K562 (cell line): ENCODE measurements around the gene SHE. TPM values are rescaled to one million over a fixed set of nuclear protein-coding genes. Genes with fewer than 3 reads are reported as not detected.
A peak's percentile ranks its signal among the peaks of the same experiment; 100 is the strongest.

Source experiments
- ATAC-seq: fragments of 200-7000 bp; cut with Tn5 transposase; 3 replicates; pipeline ENCODE4 v1.9.1; 2020; ENCODE audit warnings: moderate library complexity
- BruUV-seq: library from RNA; stranded (reverse); fragments of 400-500 nt; replicated peaks from 2 replicates; lab custom pipeline; 2021; lab: Mats Ljungman, UMichigan
- CTCF ChIA-PET: fragments of 300-600 bp; formaldehyde crosslinking; extraction: SDS; loops from one replicate; lab custom pipeline; 2021; ENCODE audit warnings: low intra/inter-chr PET ratio; lab: Yijun Ruan, JAX
- POLR2A ChIA-PET: fragments of 300-600, 350-650 bp; sonication (Branson Sonifier 250); formaldehyde crosslinking; extraction: SDS; loops from one replicate; lab custom pipeline; 2021; ENCODE audit warnings: antibody characterized with exemption, inconsistent platforms; lab: Yijun Ruan, JAX
- DNase-seq, 4 experiments: peaks; one replicate each; pipeline versions ENCODE4 v3.0.0 to v3.0.0-alpha.2; 2011 to 2018; ENCODE audit warnings: low spot score in 3 of 4, mixed read lengths in 3 of 4; ENCODE audit errors: extremely low read depth in 1 of 4
- FAIRE-seq: peaks from 2 replicates; lab custom pipeline; 2011; peaks lifted over from hg19 to GRCh38; lab: Jason Lieb, UNC
- H2AFZ ChIP-seq: 2 replicates; pipeline ENCODE4 v1.6.0; 2011; ENCODE audit warnings: low read depth, low read length, control low read depth, inconsistent platforms
- H3K27ac ChIP-seq: fragments of 200-600 bp; 3 replicates; pipeline ENCODE4 v1.8.0; 2011; ENCODE audit warnings: low read depth, mild to moderate bottlenecking, control low read depth, inconsistent platforms, low read length, moderate library complexity, mixed read lengths; ENCODE audit errors: extremely low read depth
- H3K27me3 ChIP-seq, 2 experiments: fragments of 300-600 bp in 1 of 2; 2 replicates in 1 of 2; 3 replicates in 1 of 2; pipeline versions ENCODE4 v1.6.0 to v1.8.0; 2011; ENCODE audit warnings: inconsistent platforms in 2 of 2, low read length in 2 of 2, mild to moderate bottlenecking in 1 of 2, mixed read lengths in 1 of 2, moderate library complexity in 1 of 2; ENCODE audit not compliant: control insufficient read depth in 2 of 2, insufficient read depth in 2 of 2
- H3K36me3 ChIP-seq: fragments of 300-600 bp; 3 replicates; pipeline ENCODE4 v1.8.0; 2011; ENCODE audit warnings: mild to moderate bottlenecking, low read length, inconsistent platforms; ENCODE audit not compliant: control insufficient read depth, insufficient read depth
- H3K4me1 ChIP-seq, 2 experiments: fragments of 200-600 bp in 1 of 2; replicated peaks in 1 of 2; 2 replicates in 1 of 2; 3 replicates in 1 of 2; pipeline versions ENCODE4 v1.5.1 to v1.8.0; 2011; ENCODE audit warnings: inconsistent platforms in 2 of 2, low read length in 2 of 2, mild to moderate bottlenecking in 1 of 2, mixed read lengths in 1 of 2, moderate library complexity in 1 of 2; ENCODE audit not compliant: control insufficient read depth in 2 of 2, insufficient read depth in 2 of 2
- H3K4me2 ChIP-seq: 2 replicates; pipeline ENCODE4 v1.6.1; 2011; ENCODE audit warnings: low read length, control low read depth, inconsistent platforms, mixed read lengths; ENCODE audit not compliant: insufficient read depth
- H3K4me3 ChIP-seq: fragments of 200-600 bp; sonication (generic), shearing (Covaris generic); 2 replicates; pipeline ENCODE4 v1.5.1; 2016; ENCODE audit warnings: control low read depth, inconsistent platforms
- H3K79me2 ChIP-seq: fragments of 200-600 bp; 3 replicates; pipeline ENCODE4 v1.8.0; 2011; ENCODE audit warnings: low read length, inconsistent platforms; ENCODE audit not compliant: control insufficient read depth, insufficient read depth
- H3K9ac ChIP-seq, 2 experiments: 2 replicates each; pipeline versions ENCODE4 v1.6.0 to v1.6.1; 2011; ENCODE audit warnings: low read depth in 2 of 2, low read length in 2 of 2, control low read depth in 1 of 2, inconsistent platforms in 1 of 2, mild to moderate bottlenecking in 1 of 2, mixed read lengths in 1 of 2; ENCODE audit not compliant: insufficient read depth in 1 of 2
- H3K9me1 ChIP-seq: one replicate; pipeline ENCODE4 v1.6.0; 2011; ENCODE audit warnings: inconsistent platforms, mild to moderate bottlenecking, low read length, moderate library complexity; ENCODE audit not compliant: control insufficient read depth, insufficient read depth
- H3K9me3 ChIP-seq: replicated peaks from 2 replicates; pipeline ENCODE4 v1.5.1; 2011; ENCODE audit warnings: low read depth, low read length, inconsistent platforms; ENCODE audit not compliant: control insufficient read depth, insufficient read depth
- H4K20me1 ChIP-seq: replicated peaks from 2 replicates; pipeline ENCODE4 v1.6.1; 2011; ENCODE audit warnings: low read length, inconsistent platforms, mixed read lengths; ENCODE audit not compliant: control insufficient read depth, insufficient read depth
- ZNF644 ChIP-seq: fragments of 200-800 bp; sonication (Bioruptor generic); IDR thresholded peaks from 2 replicates; pipeline ENCODE4 v1.6.1; 2016; ENCODE audit warnings: low read depth, missing genetic modification characterization, missing compliant biosample characterization
- WGBS: fragments of 100-300 bp; shearing (Covaris generic); methylation state at CpG from one replicate; pipeline ENCODE4 v1.1.6; 2016; ENCODE audit warnings: low coverage, mixed read lengths; ENCODE audit not compliant: insufficient coverage; ENCODE audit errors: missing lambda C conversion rate; 5-methylcytosine and 5-hydroxymethylcytosine counted together
- in situ Hi-C: fragments of 300-500 bp; cut with MboI; formaldehyde crosslinking; loops from 4 replicates; pipeline ENCODE4 v1.15.0; 2018; ENCODE audit warnings: inconsistent platforms, mixed read lengths
- intact Hi-C: fragments of 100-400 bp; cut with micrococcal nuclease; formaldehyde crosslinking; loops from 2 replicates; pipeline ENCODE4 v1.14.2; 2022
- polyA plus RNA-seq, 8 experiments: library from polyadenylated mRNA; depleted of rRNA in 4 of 8; stranded (reverse) in 5 of 8; unstranded in 3 of 8; fragments of >200 nt; fragmentation: Nextera tagmentation in 2 of 8; fragmentation: Illumina TruSeq in 1 of 8; extraction: Ambion mirVana in 2 of 8; extraction: Trizol in 1 of 8; gene quantifications; 2 replicates each; pipeline versions ENCODE4 v1.2.1 to v1.2.3, GENCODE V29; 2011 to 2014; ENCODE audit warnings: inconsistent platforms in 1 of 8, missing spikeins in 1 of 8
- total RNA-seq, 7 experiments: library from RNA; depleted of rRNA in 6 of 7; stranded (reverse); fragments of >200 nt in 6 of 7; fragmentation: Illumina TruSeq in 2 of 7; extraction: Trizol in 2 of 7; gene quantifications; 2 replicates each; pipeline versions ENCODE4 v1.2.1 to v1.2.3, GENCODE V29; 2011 to 2021; ENCODE audit warnings: low replicate concordance in 1 of 7
- TF ChIP-seq, protein P1 (sequence below), 2 experiments: fragments of 450-650 bp in 1 of 2; sonication (generic) in 1 of 2; formaldehyde crosslinking in 1 of 2; IDR thresholded peaks; 2 replicates each; pipeline versions ENCODE4 v1.7.1 to v1.9.0; 2016 to 2022; ENCODE audit warnings: inconsistent platforms in 1 of 2, mild to moderate bottlenecking in 1 of 2, missing genetic modification reagents in 1 of 2
- TF ChIP-seq, protein P2 (sequence below): fragments of 450-650 bp; IDR thresholded peaks from 2 replicates; pipeline ENCODE4 v1.6.1; 2016; ENCODE audit warnings: missing biosample characterization, missing genetic modification characterization

SHE gene
- total and polyA plus RNA-seq, 9 of the 15 experiments (the other 6 are each of a cell fraction or from before 2014, with no cell fraction given) = 0.01 to 0.05 TPM; not detected in 7

DNA sequence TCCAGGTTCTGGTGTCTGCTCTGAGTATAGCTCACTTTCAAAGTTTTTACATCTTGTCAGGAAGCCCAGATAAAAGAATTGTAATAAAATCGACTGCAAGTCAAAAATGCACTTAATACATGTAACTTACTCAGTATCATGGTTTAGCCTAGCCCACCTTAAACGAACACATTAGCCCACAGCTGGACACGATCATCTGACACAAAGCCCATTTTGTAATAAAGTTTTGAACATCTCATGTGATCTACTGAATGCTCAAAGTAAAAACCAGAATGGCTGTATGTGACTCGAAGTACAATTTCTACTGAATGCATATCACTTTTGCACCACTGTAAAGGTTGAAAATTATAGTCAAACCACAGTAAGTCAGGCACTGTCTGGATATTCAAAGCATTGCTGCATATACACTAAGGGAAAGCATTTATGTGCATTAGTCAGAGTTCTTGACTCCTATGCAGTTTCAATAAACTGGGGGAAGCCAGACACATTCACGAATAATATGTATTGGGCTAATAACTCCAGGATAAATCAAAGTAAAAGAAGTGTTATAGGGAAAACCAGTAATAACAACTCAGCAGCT, 12.4 kb downstream of the SHE start:
- no TSS peak for BruUV-seq
- Histone ChIP-seq H3K79me2 (no peaks in the 10 kb centered on the region), H3K27ac (no peak overlapping the region), H4K20me1 (no peaks in the 10 kb centered on the region), H3K27me3 (0 out of 5 replicates have a peak, but pooled peaks cover 0 to 3% of the 10 kb centered on the region in 2 experiments), H3K9ac (no peak overlapping the region), H3K4me3 (no peak overlapping the region), H3K4me1 (peaks cover 14 to 33% of the 10 kb centered on the region in 2 experiments), H3K9me3 (no peaks in the 10 kb centered on the region), H2AFZ (no peak overlapping the region), H3K4me2 (no peak overlapping the region), H3K36me3 (no peaks in the 10 kb centered on the region), H3K9me1 (peaks cover 3% of the 10 kb centered on the region)
- ChIA-PET CTCF (interaction anchor here (0.5 to 1.0 kb wide), 3 partner anchors 8 to 40 kb away, joined by 3 to 6 read pairs (median 4); no protein-coding TSS in a partner anchor), POLR2A (interaction anchor here (0.5 to 1.7 kb wide), 4 partner anchors 9 to 172 kb away, joined by 3 to 7 read pairs (median 4); no protein-coding TSS in a partner anchor)
- in situ Hi-C loops (loop anchor here (5.0 kb wide), 2 partner anchors 33 to 68 kb away; partner anchors contain the start of gene UBE2Q1), intact Hi-C loops (no loop called here)
- TF ChIP-seq ZNF644 (tag) = no peak
- TF ChIP-seq, protein P1, sequence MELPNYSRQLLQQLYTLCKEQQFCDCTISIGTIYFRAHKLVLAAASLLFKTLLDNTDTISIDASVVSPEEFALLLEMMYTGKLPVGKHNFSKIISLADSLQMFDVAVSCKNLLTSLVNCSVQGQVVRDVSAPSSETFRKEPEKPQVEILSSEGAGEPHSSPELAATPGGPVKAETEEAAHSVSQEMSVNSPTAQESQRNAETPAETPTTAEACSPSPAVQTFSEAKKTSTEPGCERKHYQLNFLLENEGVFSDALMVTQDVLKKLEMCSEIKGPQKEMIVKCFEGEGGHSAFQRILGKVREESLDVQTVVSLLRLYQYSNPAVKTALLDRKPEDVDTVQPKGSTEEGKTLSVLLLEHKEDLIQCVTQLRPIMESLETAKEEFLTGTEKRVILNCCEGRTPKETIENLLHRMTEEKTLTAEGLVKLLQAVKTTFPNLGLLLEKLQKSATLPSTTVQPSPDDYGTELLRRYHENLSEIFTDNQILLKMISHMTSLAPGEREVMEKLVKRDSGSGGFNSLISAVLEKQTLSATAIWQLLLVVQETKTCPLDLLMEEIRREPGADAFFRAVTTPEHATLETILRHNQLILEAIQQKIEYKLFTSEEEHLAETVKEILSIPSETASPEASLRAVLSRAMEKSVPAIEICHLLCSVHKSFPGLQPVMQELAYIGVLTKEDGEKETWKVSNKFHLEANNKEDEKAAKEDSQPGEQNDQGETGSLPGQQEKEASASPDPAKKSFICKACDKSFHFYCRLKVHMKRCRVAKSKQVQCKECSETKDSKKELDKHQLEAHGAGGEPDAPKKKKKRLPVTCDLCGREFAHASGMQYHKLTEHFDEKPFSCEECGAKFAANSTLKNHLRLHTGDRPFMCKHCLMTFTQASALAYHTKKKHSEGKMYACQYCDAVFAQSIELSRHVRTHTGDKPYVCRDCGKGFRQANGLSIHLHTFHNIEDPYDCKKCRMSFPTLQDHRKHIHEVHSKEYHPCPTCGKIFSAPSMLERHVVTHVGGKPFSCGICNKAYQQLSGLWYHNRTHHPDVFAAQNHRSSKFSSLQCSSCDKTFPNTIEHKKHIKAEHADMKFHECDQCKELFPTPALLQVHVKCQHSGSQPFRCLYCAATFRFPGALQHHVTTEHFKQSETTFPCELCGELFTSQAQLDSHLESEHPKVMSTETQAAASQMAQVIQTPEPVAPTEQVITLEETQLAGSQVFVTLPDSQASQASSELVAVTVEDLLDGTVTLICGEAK (IDR thresholded peaks at IDR 0.05) = peak; percentile 68
- TF ChIP-seq, protein P1 (CRISPR knock-in tag; IDR thresholded peaks at IDR 0.05) = no peak
- TF ChIP-seq, protein P2, sequence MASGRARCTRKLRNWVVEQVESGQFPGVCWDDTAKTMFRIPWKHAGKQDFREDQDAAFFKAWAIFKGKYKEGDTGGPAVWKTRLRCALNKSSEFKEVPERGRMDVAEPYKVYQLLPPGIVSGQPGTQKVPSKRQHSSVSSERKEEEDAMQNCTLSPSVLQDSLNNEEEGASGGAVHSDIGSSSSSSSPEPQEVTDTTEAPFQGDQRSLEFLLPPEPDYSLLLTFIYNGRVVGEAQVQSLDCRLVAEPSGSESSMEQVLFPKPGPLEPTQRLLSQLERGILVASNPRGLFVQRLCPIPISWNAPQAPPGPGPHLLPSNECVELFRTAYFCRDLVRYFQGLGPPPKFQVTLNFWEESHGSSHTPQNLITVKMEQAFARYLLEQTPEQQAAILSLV = no peak
- FAIRE-seq (no peak), ATAC-seq (no peak), DNase-seq (no peak)
- 14% methylated on average over 5 of the region's 5 CpGs for WGBS
